Neuronal stem cell (in vitro differentiated cells): Measurements from ENCODE around the gene LYRM4.

Experiments
- DNase-seq: peaks from one replicate; pipeline ENCODE4 v3.0.0-alpha.2; 2013; ENCODE audit warnings: low spot score
- H2AFZ ChIP-seq: one replicate; pipeline ENCODE4 v1.6.1; 2013; ENCODE audit warnings: mild to moderate bottlenecking, low read length, inconsistent platforms
- H2AK5ac ChIP-seq: 2 replicates; pipeline ENCODE4 v1.6.1; 2013; ENCODE audit warnings: low read depth, mild to moderate bottlenecking, inconsistent platforms, low read length, moderate library complexity, mixed read lengths
- H2BK120ac ChIP-seq: 2 replicates; pipeline ENCODE4 v1.6.1; 2013; ENCODE audit warnings: low read depth, mild to moderate bottlenecking, inconsistent platforms, low read length, moderate library complexity, mixed read lengths
- H2BK12ac ChIP-seq: one replicate; pipeline ENCODE4 v1.6.1; 2013; ENCODE audit warnings: low read length, inconsistent platforms
- H2BK15ac ChIP-seq: 2 replicates; pipeline ENCODE4 v1.6.1; 2013; ENCODE audit warnings: mild to moderate bottlenecking, low read length, inconsistent platforms, mixed read lengths
- H2BK5ac ChIP-seq: one replicate; pipeline ENCODE4 v1.6.1; 2013; ENCODE audit warnings: inconsistent platforms, mild to moderate bottlenecking, low read length, moderate library complexity
- H3K14ac ChIP-seq: one replicate; pipeline ENCODE4 v1.6.1; 2013; ENCODE audit warnings: low read length, inconsistent platforms
- H3K18ac ChIP-seq: 2 replicates; pipeline ENCODE4 v1.6.1; 2013; ENCODE audit warnings: low read length, inconsistent platforms
- H3K23ac ChIP-seq: 2 replicates; pipeline ENCODE4 v1.6.1; 2013; ENCODE audit warnings: low read depth, mild to moderate bottlenecking, mixed read lengths, low read length, inconsistent platforms; ENCODE audit not compliant: poor library complexity
- H3K27ac ChIP-seq: replicated peaks from 3 replicates; pipeline ENCODE4 v1.5.1; 2013; ENCODE audit warnings: low read length, inconsistent platforms
- H3K27me3 ChIP-seq, 3 experiments: 2 replicates each; pipeline ENCODE4 v1.6.1; 2013; ENCODE audit warnings: low read length in 3 of 3, mild to moderate bottlenecking in 2 of 3, inconsistent platforms in 1 of 3, low read depth in 1 of 3, mixed read lengths in 1 of 3, moderate library complexity in 1 of 3; ENCODE audit not compliant: control insufficient read depth in 3 of 3, insufficient read depth in 3 of 3
- H3K36me3 ChIP-seq, 2 donors: replicated peaks in 1 of 2; 2 replicates each; pipeline ENCODE4 v1.6.1; 2013; ENCODE audit warnings: low read length in 2 of 2; ENCODE audit not compliant: control insufficient read depth in 2 of 2, insufficient read depth in 2 of 2
- H3K4ac ChIP-seq: 2 replicates; pipeline ENCODE4 v1.6.1; 2013; ENCODE audit warnings: inconsistent platforms, mild to moderate bottlenecking, low read length, moderate library complexity
- H3K4me1 ChIP-seq, 2 donors: 1 replicate in 1 of 2; 2 replicates in 1 of 2; pipeline ENCODE4 v1.6.1; 2013; ENCODE audit warnings: low read length in 2 of 2, low read depth in 1 of 2; ENCODE audit not compliant: control insufficient read depth in 2 of 2, insufficient read depth in 1 of 2
- H3K4me2 ChIP-seq: one replicate; pipeline ENCODE4 v1.6.1; 2013; ENCODE audit warnings: mild to moderate bottlenecking, low read length, inconsistent platforms; ENCODE audit not compliant: insufficient read depth, poor library complexity, severe bottlenecking
- H3K4me3 ChIP-seq, 2 donors: 2 replicates each; pipeline ENCODE4 v1.5.1; 2013; ENCODE audit warnings: low read length in 2 of 2, mild to moderate bottlenecking in 2 of 2, inconsistent platforms in 1 of 2, moderate library complexity in 1 of 2
- H3K79me1 ChIP-seq: one replicate; pipeline ENCODE4 v1.6.1; 2013; ENCODE audit warnings: low read depth, mild to moderate bottlenecking, inconsistent platforms, low read length, moderate library complexity
- H3K9ac ChIP-seq: one replicate; pipeline ENCODE4 v1.6.1; 2013; ENCODE audit warnings: mild to moderate bottlenecking, low read depth, low read length, inconsistent platforms; ENCODE audit not compliant: poor library complexity
- H3K9me3 ChIP-seq, 2 donors: replicated peaks in 1 of 2; 2 replicates each; pipeline versions ENCODE3 to v1.6.1; 2013; ENCODE audit warnings: low read length in 2 of 2, mild to moderate bottlenecking in 2 of 2, inconsistent platforms in 1 of 2, low read depth in 1 of 2, mixed read lengths in 1 of 2, moderate library complexity in 1 of 2; ENCODE audit not compliant: control insufficient read depth in 2 of 2, insufficient read depth in 1 of 2
- H4K8ac ChIP-seq: one replicate; pipeline ENCODE4 v1.6.1; 2013; ENCODE audit warnings: low read depth, mild to moderate bottlenecking, inconsistent platforms, low read length, moderate library complexity
- H4K91ac ChIP-seq: one replicate; pipeline ENCODE4 v1.6.1; 2013; ENCODE audit warnings: low read length, low read depth, mild to moderate bottlenecking, inconsistent platforms; ENCODE audit not compliant: poor library complexity
- WGBS, 2 donors: extraction: QIAGEN DNeasy Blood & Tissue Kit; methylation state at CpG; one replicate each; pipeline ENCODE4 v1.1.7; 2013; ENCODE audit warnings: missing lambda C conversion rate in 2 of 2, mixed read lengths in 1 of 2; ENCODE audit not compliant: insufficient read length in 2 of 2, insufficient replicate concordance in 1 of 2; ENCODE audit errors: extremely low coverage in 2 of 2; 5-methylcytosine and 5-hydroxymethylcytosine counted together

Gene LYRM4

GRCh38 chr6:5087389-5087788 is 173.4 kb downstream of the LYRM4 start:
- Histone ChIP-seq H2BK5ac (no peak overlapping the region), H2BK120ac (no peak overlapping the region), H2AFZ (no peak overlapping the region), H2BK15ac (no peak overlapping the region), H3K23ac (peak overlapping the region; percentile 39), H3K4me3 (no peak overlapping the region), H3K4me1 (peaks cover 0 to 9% of the 10 kb centered on the region in 2 donors), H3K18ac (peak overlapping the region; percentile 72), H3K9ac (peak overlapping the region; percentile 17), H4K91ac (no peak overlapping the region), H3K79me1 (no peaks in the 10 kb centered on the region), H4K8ac (no peak overlapping the region), H3K36me3 (no peaks in the 10 kb centered on the region), H3K27me3 (peaks cover 35 to 49% (median 45%) of the 10 kb centered on the region in 3 experiments), H3K4ac (no peak overlapping the region), H3K14ac (no peak overlapping the region), H3K27ac (no peak overlapping the region), H2BK12ac (no peak overlapping the region), H2AK5ac (no peak overlapping the region), H3K4me2 (no peak overlapping the region), H3K9me3 (peaks cover 0 to 5% of the 10 kb centered on the region in 2 donors)
- no CpG with 5 or more reads among the region's 19 CpGs for WGBS, 2 donors
- no peak for DNase-seq

- H3K4me2 ChIP-seq: peak overlapping the region; percentile 97
- H2BK15ac ChIP-seq: peak overlapping the region; percentile 2
- no peak overlapping the region for H4K91ac ChIP-seq
- no peak overlapping the region for H3K4ac ChIP-seq
- no peak overlapping the region for H2BK5ac ChIP-seq
- H3K23ac ChIP-seq: peak overlapping the region; percentile 82
- H3K9me3 ChIP-seq: peaks cover 0 to 5% of the 10 kb centered on the region in 2 donors
- H3K36me3 ChIP-seq: no peaks in the 10 kb centered on the region
- peak overlapping the region; percentile 35 for H3K18ac ChIP-seq
- peak overlapping the region; percentile 16 for H2BK12ac ChIP-seq
- H3K27ac ChIP-seq: no peak overlapping the region
- no peak overlapping the region for H3K14ac ChIP-seq
- H4K8ac ChIP-seq: no peak overlapping the region
- H3K4me3 ChIP-seq: peak overlapping the region; percentile 54 to 78
- peaks cover 0 to 9% of the 10 kb centered on the region in 2 donors for H3K4me1 ChIP-seq
- no peaks in the 10 kb centered on the region for H3K79me1 ChIP-seq
- peak overlapping the region; percentile 72 for H3K9ac ChIP-seq
- WGBS, 2 donors: no CpG with 5 or more reads among the region's 56 CpGs
- H3K27me3 ChIP-seq: peaks cover 35 to 49% (median 47%) of the 10 kb centered on the region in 3 experiments
- H2BK120ac ChIP-seq: no peak overlapping the region
- H2AK5ac ChIP-seq: no peak overlapping the region
- peak overlapping the region; percentile 99 for H2AFZ ChIP-seq
- DNase-seq: peak; percentile 14
These were observed 174.4 kb downstream of the LYRM4 start for GRCh38 chr6:5086294-5086890.

GRCh38 chr6:5085648-5086293 is 175.0 kb downstream of the LYRM4 start:
- peak overlapping the region; percentile 82 for H3K23ac ChIP-seq
- H2BK5ac ChIP-seq: no peak overlapping the region
- peak overlapping the region; percentile 2 for H2BK15ac ChIP-seq
- H2AFZ ChIP-seq: peak overlapping the region; percentile 99
- H3K36me3 ChIP-seq: no peaks in the 10 kb centered on the region
- no CpG with 5 or more reads among the region's 74 CpGs for WGBS, 2 donors
- peak overlapping the region; percentile 97 for H3K4me2 ChIP-seq
- peak overlapping the region; percentile 94 for H3K14ac ChIP-seq
- H3K9ac ChIP-seq: peak overlapping the region; percentile 81
- H2BK120ac ChIP-seq: no peak overlapping the region
- DNase-seq: peak; percentile 49
- no peak overlapping the region for H4K91ac ChIP-seq
- H3K18ac ChIP-seq: peak overlapping the region; percentile 85
- no peak overlapping the region for H2AK5ac ChIP-seq
- peak overlapping the region; percentile 16 for H2BK12ac ChIP-seq
- no peak overlapping the region for H4K8ac ChIP-seq
- peaks cover 0 to 9% of the 10 kb centered on the region in 2 donors for H3K4me1 ChIP-seq
- peaks cover 0 to 5% of the 10 kb centered on the region in 2 donors for H3K9me3 ChIP-seq
- peaks cover 35 to 49% (median 47%) of the 10 kb centered on the region in 3 experiments for H3K27me3 ChIP-seq
- no peak overlapping the region for H3K27ac ChIP-seq
- no peak overlapping the region for H3K4ac ChIP-seq
- H3K4me3 ChIP-seq: peak overlapping the region; percentile 54 to 78
- no peaks in the 10 kb centered on the region for H3K79me1 ChIP-seq
